Erythroblast (primary cell): ENCODE measurements around the gene WDFY4.

Experiments
- DNase-seq, 2 experiments: peaks; one replicate each; lab custom pipeline; 2025; lab: John Stamatoyannopoulos, UW
- GATA1 ChIP-seq: IDR thresholded peaks from 2 replicates; pipeline ENCODE4 v1.6.1; 2011; ENCODE audit warnings: low read depth, mild to moderate bottlenecking, control low read depth, low read length, moderate library complexity
- POLR2A ChIP-seq: IDR thresholded peaks from 2 replicates; pipeline ENCODE4 v1.6.1; 2011; ENCODE audit warnings: mild to moderate bottlenecking, low read length

The WDFY4 gene

DNA sequence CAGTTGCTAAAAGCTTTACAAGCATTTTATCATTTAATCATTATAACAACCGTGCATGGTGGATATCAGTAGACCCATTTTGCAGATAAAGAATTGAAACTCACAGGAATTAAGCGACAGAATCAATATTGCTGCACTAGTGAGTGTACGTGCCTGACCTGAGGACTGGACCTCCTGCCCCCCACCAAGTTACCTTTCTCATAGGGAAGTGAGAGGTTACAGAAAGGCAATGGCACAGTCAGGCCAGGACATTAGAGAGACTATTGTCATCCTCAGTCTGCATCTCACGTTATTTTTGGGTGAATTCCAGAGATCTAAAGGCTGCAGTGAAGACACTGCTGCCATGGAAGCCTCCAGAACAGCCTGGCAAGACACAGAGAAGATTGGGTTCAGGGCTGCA, 80.9 kb downstream of the WDFY4 start:
- no peak for TF ChIP-seq GATA1
- no peak for TF ChIP-seq POLR2A

GRCh38 chr10:48767373-48768143, 82.9 kb downstream of the WDFY4 start:
- no peak for TF ChIP-seq GATA1
- DNase-seq: no peak

More for the DNA sequence above, 80.9 kb downstream of the WDFY4 start:
- no peak for DNase-seq

GRCh38 chr10:48768144-48768766, 83.6 kb downstream of the WDFY4 start:
- no peak for DNase-seq
- no peak for TF ChIP-seq GATA1

- DNase-seq: no peak
- TF ChIP-seq POLR2A (no peak), GATA1 (no peak)
Observed at GRCh38 chr10:48768926-48769325, 84.3 kb downstream of the WDFY4 start.

DNA sequence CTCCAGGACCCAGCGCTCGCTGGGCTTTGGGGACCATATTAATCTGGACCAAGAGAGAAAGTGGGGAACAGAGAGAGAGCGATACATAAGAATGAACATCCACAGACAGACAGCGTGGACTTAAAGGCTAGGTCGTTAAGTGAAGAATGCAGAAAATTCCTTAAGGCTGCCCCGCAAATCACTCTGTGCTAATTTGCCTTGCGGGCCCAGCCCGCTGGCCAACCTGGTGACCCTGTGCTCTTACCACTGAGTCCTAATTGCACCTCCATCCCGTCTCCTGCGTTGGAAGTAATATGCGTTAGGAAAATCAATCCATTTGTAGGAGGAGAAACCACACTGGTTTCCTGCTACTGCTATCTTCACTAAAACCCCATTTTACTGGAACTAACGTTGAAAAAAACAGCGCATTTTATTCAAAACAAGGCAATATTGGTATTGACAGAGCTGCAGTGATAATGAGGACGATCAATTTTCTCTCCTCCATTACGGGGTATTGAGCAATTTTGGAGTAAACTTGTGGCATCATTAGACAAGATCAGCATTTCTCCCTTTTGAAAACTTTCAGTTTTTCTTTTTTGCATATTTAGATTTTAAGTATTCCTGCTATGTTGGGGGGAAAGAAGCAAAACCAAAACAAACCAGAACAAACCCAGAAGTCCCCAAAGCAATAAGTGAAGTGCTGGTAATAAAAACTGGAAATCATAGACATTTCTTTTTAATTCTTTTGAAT, 85.2 kb downstream of the WDFY4 start:
- DNase-seq: no peak
- no peak for TF ChIP-seq GATA1
- no peak for TF ChIP-seq POLR2A

- DNase-seq: no peak
- no peak for TF ChIP-seq GATA1
- TF ChIP-seq POLR2A: no peak
Observed at GRCh38 chr10:48770561-48771089, 86.0 kb downstream of the WDFY4 start.

DNA sequence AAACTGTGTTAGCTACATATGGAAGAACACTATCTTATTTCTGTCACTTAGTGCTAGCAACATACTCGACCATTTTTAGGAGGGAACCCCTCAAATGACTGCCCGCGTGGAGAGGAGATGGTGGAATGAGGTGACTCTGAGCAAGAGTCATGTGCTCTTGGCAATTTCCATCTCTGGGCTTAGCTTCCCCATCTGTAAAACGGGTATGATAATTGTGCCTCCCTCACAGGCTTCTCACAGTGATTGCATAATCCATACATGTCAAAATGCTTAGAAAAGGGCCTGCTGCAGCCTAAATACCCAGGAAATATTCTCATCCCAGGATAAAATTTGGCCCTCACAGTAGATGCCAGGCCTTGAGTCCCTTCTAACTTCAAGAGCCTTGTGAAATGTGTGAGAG, 86.6 kb downstream of the WDFY4 start:
- no peak for TF ChIP-seq GATA1
- no peak for TF ChIP-seq POLR2A
- no peak for DNase-seq

DNA sequence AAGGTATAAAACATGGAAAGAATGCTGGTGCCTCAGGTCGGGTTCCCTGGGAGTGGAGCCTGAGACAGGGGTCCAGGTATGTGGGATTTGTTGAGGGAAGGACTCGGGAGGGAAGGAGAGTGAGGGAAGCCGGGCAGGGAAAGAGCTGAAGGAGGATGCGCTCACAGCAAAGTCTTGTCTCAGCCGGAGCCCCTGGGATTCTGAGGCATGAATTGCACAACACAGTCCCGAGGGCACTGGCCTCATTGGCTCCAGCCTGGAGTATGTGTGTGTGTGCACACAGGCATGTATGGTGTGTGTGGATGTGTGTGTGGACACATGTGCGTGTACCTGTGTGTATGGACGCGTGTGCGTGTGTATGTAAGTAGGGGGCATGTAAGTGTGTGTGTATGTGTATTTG, 87.4 kb downstream of the WDFY4 start:
- no peak for DNase-seq
- TF ChIP-seq POLR2A: no peak
- no peak for TF ChIP-seq GATA1

GRCh38 chr10:48773580-48773979, 88.9 kb downstream of the WDFY4 start:
- DNase-seq: no peak
- TF ChIP-seq GATA1 (no peak), POLR2A (no peak)

- DNase-seq: no peak
- TF ChIP-seq GATA1 (no peak), POLR2A (no peak)
Observed at GRCh38 chr10:48774416-48775205, 89.9 kb downstream of the WDFY4 start.

DNA sequence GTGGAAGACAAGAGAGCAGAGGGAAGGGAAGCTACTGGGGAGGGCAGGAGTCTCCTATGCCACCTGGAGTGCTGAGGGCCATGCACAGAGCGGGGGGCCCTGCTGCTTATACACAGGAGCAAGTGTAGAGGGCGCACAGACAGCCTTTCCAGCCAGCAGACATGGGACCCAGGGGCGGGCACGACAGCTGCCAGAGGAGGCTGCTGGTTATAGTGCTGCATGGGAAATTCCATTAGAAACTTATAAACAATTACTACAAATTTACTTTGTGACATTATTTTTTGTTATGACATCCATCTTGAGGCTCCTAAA, 90.5 kb downstream of the WDFY4 start:
- TF ChIP-seq GATA1 (no peak), POLR2A (no peak)

GRCh38 chr10:48776005-48776522, 91.4 kb downstream of the WDFY4 start:
- DNase-seq: no peak
- TF ChIP-seq GATA1 (no peak), POLR2A (no peak)

More for the DNA sequence above, 90.5 kb downstream of the WDFY4 start:
- no peak for DNase-seq

GRCh38 chr10:48776528-48776927, 91.9 kb downstream of the WDFY4 start:
- no peak for DNase-seq
- TF ChIP-seq GATA1 (no peak), POLR2A (no peak)
